Right ventricle myocardium inferior (tissue), 1 donor: ENCODE results near the gene FRMD3. TPM values are rescaled to one million over a fixed set of nuclear protein-coding genes. Genes with fewer than 3 reads are reported as not detected.

Experiments used
- ATAC-seq: fragments of 200-7000 bp; cut with Tn5 transposase; one replicate; pipeline ENCODE4 v1.9.1; 2020; ENCODE audit warnings: mild to moderate bottlenecking, moderate library complexity
- DNase-seq: peaks from one replicate; pipeline ENCODE4 v3.0.0; 2021; ENCODE audit errors: missing footprints
- intact Hi-C: fragments of 100-400 bp; cut with DNase I; formaldehyde crosslinking; loops from one replicate; pipeline ENCODE4 v1.11.0; 2022
- total RNA-seq: library from RNA; stranded (reverse); fragmentation: NEBNext Ultra II Directional; extraction: Animal tissue kit (Norgen Biotek cat#: 25700); gene quantifications from one replicate; pipeline ENCODE4 v1.2.1, GENCODE V29; 2021
- donor health status: DM: no; HTN: yes; CAD: no; lungs with severe emphysema.

FRMD3 gene
- total RNA-seq, 1 donor from 2014 or later: 98.9 TPM

DNA sequence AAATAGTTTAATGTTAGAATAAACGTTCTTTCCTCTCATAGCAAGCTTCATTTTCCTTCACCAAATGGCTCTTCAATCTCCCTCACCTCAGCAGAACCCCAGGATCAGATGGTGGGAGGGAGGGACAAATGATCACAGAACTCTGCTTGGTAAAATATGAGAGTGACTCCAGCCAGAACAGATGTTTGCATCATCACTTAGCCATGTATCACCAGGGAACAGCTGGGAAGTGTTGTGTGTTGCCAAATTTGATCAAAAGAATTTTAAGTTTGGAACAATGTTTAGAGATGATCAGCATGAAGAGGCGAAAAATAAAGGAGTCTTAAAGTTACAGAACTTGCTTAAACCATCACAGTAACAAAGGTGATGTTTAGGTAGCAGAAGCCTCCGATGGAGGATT is 115.7 kb downstream of the FRMD3 start:
- no peak for DNase-seq
- intact Hi-C loops: no loop called here
- peak; percentile 81 for ATAC-seq

DNA sequence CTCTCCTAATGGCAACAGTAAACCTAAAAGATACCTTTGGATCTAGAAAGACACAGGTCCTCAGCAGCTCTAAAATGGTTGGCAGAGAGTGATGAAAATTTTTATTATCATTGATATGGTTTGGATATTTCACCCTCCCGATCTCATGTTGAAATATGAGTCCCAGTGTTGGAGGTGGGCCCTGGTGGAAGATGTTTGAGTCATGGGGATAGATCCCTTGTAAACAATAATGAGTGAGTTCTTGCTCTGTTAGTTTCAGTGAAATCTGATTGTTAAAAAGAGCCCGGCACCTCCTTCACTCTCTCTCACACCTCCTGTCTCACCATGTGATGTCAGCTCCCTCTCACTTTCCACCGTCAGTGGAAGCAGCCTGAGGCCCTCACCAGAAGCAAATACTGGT is 117.7 kb downstream of the FRMD3 start:
- DNase-seq (no peak), ATAC-seq (no peak)
- intact Hi-C loops: no loop called here

DNA sequence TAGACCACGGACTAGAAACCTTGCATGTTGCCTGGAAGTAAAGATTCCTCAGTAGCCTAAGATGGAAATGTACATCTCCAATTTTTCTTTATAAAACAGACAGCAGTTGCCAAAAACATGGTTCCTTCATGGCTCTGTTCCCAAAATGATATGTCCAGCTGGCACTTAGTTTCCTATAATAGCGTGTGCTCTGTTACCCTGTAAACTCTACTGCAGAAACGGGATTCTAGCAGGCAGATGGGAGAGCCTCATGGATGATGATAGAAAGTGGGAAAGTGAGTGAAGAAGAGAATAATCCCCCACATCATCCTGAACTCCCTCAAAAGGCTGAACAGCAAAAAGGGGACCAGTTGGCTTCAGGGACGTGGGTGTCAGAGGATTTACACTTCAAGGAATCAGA is 118.2 kb downstream of the FRMD3 start:
- DNase-seq (no peak), ATAC-seq (no peak)
- intact Hi-C loops: no loop called here

DNA sequence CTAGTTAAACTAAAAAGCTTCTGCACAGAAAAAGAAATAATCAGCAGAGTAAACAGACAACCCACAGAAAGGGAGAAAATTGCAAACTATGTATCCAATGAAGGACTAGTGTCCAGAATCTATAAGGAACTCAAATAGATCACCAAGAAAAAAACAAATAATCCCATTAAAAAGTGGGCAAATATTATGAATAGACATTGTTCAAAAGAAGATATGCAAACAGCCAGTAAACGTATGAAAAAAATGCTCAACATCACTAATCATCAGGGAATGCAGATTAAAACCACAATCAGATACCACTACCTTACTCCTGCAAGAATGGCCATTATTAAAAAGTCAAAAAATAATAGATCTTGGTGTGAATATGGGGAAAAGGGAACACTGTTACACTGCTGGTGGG is 119.9 kb downstream of the FRMD3 start:
- intact Hi-C loops: no loop called here
- ATAC-seq (no peak), DNase-seq (no peak)

DNA sequence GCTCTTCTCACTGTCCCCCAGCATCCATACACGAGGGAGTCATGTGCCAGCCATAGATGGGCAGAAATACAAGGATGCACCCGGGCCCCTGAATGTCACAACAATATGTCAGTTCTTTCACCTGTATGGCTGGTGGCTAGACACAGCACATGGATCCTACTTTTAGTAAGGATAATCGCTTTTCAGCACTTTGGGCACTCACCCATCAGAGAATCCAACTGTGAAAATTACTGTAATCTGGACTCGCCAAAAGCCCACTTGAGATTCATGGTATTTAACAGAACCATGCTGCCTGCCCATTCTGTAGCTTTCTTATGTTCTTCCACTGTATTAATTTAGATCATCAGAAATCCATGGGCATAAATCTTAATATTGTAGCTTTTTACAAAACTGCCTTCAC is 124.8 kb downstream of the FRMD3 start:
- DNase-seq (no peak), ATAC-seq (no peak)
- intact Hi-C loops: no loop called here

DNA sequence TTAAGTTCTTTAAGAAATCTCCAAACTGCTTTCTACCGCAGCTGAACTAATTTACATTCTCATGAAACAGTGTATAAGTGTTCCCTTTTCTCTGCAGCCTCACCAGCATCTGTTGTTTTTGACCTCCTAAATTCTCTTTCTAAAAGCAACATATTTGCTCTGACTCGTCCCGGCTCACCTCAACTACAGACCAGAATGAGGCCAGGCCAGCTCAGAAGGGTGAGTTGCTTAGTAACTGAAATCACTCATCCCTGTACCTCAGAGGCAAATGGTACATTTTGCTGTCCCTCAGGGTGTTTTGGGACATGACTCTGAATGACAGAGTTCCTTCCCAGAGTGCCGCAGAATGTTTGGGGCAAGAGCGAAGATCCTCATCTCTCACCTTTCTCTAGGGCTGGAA is 127.5 kb downstream of the FRMD3 start:
- ATAC-seq (no peak), DNase-seq (no peak)
- intact Hi-C loops: no loop called here

DNA sequence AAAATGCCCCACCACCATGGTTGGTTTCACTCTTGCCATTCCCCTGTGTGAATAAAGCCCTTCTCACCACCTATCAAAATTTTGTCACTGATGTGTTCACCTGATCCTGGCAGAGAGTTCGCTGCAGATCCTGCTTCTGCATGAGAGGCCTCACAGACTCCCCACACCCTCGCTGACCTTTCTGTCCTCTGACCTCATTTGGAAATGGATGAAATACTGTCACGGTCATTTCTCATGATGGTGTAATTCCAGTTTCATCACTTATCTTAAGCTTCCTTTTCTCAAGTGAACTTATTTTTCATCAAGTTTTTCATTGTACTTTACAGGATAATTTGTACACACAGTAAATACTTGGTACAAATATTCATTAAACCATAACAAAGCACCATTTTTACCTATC is 131.3 kb downstream of the FRMD3 start:
- intact Hi-C loops: loop anchor here (10.0 kb wide), 1 partner anchor 58 kb away; no protein-coding TSS in a partner anchor
- DNase-seq (no peak), ATAC-seq (no peak)

DNA sequence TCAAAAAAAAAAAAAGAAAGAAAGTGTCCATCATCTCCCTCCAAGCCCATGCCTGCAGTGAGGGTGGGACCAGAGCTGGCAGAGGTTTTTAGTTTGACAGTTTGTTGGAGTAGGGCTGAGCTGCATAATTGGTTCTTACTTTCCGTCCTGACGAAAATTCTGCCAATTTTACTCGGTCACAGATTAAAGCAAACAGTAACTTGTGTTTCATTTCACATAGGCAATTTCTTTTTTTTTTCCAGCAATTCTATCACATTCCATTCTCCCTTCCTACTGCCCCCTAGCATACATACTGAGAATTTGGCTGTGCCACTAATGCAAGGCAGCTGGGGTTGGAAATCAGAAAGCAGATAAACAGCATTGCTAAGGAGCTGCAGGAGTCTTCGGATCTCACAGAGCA is 132.4 kb downstream of the FRMD3 start:
- intact Hi-C loops: loop anchor here (10.0 kb wide), 1 partner anchor 59 kb away; no protein-coding TSS in a partner anchor
- no peak for DNase-seq
- ATAC-seq: no peak

DNA sequence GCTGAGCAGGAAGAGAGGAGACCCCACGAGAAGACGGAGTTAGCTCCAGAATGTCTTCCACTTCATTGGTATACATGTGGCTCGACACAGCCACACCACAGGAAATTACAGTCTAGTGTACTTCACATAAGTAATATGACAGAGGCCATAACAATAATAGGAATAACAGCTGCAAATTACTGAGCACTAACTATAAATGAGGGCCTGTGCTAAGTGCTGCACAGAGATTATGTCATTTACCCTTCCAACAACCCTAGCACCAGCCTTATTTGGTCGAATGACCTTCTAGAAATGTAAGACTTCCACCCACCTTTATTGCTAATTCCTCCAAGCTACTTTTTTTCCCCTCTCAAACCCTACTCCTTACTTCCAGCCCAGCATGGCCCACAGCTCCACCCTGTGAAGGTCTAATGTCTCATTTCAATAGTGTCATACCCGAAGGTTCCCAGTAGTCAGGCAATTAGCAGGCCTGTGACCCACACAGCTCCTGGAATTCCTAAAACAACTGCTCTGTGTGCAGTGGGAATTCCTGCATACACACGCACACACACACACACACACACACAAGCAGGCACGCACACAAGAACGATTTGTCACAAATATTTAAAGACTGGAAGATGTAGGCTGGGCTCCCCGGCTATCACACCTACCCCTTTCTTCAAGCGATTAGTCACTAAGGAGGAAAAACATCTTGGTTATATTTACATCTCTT is 134.5 kb downstream of the FRMD3 start:
- ATAC-seq: no peak
- no peak for DNase-seq
- intact Hi-C loops: loop anchor here (10.0 kb wide), 1 partner anchor 61 kb away; no protein-coding TSS in a partner anchor

DNA sequence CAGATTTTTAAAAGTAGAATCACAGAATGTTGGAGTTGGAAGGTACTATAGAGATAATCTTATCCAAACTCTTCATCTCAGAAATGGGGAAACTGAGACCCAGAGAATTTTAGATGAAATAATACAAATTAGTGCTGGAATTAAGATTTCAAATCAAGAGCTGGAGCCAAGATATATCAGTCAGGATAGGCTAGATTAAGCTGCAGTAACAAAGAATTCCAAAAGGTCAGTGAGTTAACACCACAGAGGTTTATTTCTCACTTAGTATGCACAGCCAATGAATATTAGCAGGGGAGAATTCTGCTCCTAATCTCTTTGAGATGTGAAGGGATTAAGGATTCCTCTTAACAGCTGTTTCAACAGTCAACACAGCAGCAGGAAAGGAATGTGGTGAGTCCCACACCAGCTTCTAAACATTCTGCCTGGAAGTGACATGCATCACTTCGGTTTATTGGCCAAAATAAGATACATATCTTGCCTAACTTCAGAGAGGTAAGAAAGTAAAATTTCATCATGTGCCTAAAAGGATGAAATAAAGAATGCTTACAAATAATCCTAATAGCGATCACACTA is 136.8 kb downstream of the FRMD3 start:
- DNase-seq: no peak
- intact Hi-C loops: loop anchor here (10.0 kb wide), 1 partner anchor 63 kb away; no protein-coding TSS in a partner anchor
- ATAC-seq: no peak

DNA sequence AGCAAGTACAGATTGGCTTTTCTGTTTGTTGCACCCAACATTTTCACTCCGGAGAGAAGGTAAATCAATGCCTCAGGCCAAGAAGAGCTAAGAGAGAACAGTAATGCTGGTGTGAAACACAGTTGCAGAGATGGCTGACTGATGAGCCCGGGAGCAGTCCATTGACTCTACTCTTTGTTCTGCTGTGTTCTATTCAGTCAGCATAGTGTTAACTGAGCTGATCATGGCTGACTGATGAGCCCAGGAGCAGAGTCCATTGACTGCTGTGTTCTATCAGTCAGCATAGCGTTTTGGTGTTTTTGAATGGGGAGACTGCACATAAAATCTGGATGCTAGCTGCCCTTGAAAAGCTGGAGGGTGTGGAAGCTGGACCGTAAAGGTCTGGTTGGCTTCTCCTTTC is 141.4 kb downstream of the FRMD3 start:
- ATAC-seq (no peak), DNase-seq (no peak)
- intact Hi-C loops: no loop called here

DNA sequence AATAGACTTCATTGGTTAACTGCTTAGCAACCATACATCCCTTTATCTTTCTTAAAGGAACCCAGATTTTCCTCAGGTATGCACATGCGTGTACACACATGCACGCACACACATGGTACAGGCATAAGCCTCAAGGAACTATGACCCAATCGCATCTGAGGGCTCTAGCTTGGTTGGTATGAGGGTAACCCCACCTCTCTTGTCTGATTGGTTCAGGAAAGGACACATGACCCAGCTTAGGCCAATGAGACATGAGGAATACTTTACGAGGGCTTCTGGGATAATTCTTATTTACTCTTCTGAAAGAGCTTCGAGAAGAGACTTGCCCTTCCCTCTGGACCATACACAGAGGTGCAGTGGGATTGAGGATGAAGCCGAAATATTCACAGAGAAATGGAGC is 141.9 kb downstream of the FRMD3 start:
- intact Hi-C loops: no loop called here
- no peak for DNase-seq
- no peak for ATAC-seq

DNA sequence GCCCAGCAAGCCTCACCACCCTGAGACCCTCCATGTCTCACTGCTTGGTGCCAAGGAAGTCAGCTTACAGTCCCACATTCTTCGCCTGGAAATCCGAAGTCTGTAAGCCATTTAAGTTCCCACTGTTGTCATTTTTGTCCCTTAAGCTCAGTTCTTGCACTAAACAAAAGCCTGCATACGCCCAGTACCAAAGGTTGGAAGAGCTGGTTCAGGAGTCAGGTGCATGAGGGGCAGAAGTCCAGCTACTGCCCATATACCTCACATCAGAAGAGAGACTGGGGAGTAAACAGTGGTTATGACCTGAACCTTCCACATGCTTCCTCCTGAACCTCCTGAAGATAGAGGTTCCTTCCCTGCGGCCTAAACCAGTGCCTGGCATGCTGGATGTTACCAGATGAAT is 146.0 kb downstream of the FRMD3 start:
- intact Hi-C loops: no loop called here
- no peak for DNase-seq
- ATAC-seq: no peak

DNA sequence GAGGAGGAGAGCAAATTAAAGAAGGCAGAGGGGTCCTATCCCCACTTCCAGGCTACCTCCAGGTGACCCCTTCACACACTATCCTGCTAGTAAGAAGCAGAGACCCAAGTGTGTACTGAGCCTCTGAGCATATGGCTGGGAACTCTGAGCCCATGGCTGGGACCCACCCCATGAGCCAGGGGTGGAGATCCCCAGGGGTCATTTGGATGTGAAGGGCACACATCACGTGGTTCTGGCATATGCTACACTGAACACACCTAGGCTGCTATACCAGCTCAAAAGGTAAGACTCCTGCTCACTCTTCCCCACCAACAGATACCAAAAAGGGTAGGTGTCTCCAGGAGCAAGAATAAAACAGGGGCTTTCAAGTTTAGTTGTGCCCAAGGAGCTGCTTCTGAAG is 149.9 kb downstream of the FRMD3 start:
- no peak for ATAC-seq
- DNase-seq: no peak
- intact Hi-C loops: no loop called here

DNA sequence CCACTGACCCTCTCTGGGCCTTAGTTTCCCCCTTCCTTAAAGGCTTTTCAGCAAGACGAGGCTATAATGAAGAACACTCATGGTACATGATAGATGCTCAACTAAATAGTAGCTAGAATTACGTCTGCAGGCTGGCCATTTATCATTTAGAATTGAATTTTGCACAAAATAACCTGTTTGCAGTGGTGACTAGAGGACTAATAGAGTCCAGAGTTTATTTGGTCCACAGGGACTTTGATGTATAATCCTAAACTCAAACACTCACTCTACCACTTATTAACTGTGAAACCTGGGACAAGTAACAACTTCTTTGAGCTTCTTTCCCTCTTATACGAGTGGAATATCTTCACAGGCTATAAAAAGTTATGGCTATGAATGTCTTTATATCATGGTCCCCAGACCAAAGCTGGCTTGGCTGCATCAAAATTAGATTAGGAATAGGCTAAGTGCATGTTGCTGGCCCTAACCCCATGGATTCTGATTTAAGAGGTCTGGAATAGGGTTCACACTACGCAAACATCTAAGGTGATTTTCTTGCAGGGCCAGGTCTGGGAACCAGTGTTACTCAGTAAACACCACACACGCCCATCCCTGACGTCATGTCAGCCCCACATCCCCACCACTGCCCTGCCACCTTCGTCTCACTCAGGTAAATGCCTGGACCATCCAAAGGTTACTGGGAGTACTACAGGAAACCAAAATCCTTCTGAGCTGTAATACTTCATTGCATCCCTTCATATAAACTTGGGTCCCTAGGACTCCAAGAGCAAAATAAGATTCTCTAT is 150.6 kb downstream of the FRMD3 start:
- no peak for ATAC-seq

DNA sequence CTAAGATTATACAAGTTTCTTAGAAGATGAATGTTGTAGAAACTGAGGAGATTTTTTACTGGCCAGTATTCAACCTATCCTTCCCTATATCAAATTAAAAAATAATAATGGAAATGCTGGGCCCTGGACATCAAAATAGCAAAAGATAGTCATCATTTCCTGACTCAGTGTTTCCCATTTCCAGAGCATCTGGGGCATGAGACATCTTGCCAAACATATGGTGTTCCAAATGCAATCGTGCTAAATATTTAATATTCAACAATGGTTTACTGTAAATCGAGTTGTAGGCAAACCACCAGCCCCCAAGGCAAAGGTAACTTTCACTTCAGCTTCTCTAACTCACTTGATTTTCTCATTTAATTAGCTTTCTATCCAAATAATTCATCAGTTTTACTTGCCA is 152.9 kb downstream of the FRMD3 start:
- ATAC-seq (no peak), DNase-seq (no peak)
- intact Hi-C loops: no loop called here

More for the DNA sequence above, 150.6 kb downstream of the FRMD3 start:
- DNase-seq: no peak
- intact Hi-C loops: no loop called here

DNA sequence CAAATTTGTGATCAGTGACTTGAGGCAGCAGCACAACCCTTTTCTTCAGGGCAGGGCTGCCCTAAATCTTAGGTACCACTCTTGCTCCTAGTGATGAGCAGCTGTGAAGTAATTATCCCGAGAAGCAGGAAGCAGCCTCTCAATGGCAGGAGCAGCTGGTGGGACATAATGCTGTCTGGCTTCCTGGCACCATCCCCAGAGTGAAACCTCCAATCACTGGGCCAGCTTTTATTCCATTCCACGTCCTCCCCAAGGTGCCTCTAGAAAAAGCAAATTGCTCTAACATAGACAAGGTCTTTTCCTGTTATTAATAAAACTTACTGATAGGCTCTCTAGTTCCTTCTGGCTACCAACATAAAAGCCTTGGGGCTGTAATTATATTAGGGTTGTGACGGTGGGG is 154.0 kb downstream of the FRMD3 start:
- ATAC-seq: no peak

DNA sequence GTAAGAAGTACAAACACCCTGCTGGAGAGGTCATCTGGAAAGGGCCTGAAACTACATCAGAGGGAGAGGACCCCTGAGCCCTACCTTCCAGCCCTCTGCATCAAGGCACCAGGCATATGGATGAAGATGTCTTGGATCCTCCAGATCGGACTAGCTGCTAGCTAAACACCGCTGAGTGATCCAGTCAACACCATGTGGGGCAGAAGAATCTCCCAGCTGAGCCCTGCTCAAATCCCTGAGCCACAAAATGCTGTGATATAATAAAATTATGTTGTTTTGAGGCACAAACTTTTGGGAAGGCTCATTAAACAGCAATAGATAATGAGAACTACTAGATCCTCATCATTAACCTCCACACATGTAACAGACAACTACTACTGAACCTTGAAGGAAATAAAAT is 155.2 kb downstream of the FRMD3 start:
- intact Hi-C loops: no loop called here
- no peak for DNase-seq

More for the DNA sequence above, 154.0 kb downstream of the FRMD3 start:
- intact Hi-C loops: no loop called here
- DNase-seq: no peak

DNA sequence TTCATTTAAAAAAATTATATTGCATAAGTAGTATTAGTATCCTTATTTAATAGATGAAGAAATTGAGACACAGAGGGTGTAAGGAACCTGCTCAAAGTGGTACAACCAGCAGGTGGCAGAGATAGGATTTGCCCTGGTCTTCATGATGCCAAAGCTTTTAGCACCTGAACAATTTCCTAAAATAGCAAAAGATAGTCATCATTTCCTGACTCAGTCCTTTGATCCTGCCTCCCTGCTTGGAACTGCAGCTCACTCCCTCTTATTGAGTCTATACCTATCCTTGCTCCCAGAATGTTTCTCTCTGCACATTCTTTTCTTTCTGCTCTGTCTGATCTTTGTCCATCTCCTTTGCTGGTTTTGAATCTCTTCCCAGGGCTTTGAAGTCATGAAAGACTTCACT is 155.8 kb downstream of the FRMD3 start:
- intact Hi-C loops: no loop called here
- ATAC-seq (no peak), DNase-seq (no peak)

More for the DNA sequence above, 155.2 kb downstream of the FRMD3 start:
- no peak for ATAC-seq

DNA sequence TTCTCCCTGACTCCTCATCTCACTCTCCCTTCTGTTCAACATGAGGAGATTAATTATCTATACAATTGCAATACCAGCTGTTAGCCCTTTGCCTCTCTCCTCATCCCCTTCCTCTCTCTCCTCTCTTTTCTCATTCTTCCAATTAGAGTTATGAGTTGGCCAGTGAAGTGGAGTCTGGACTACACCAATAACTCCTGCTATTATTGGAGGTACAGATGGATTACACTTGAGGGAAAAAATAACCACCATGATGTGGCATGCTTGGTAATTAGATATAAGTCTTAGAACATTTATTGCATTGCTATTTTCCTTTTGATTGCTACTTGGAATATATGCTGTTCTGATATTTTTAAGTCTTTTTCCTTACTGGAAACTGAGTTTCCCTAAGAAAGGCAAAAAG is 159.2 kb downstream of the FRMD3 start:
- intact Hi-C loops: no loop called here
- ATAC-seq: no peak
- no peak for DNase-seq
